HCT116 (cell line): ENCODE measurements around the gene TCF7. TPM values are rescaled to one million over a fixed set of nuclear protein-coding genes. Genes with fewer than 3 reads are reported as not detected.

Source experiments
- ATAC-seq: fragments of 200-7000 bp; cut with Tn5 transposase; 2 replicates; pipeline ENCODE4 v1.9.1; 2020; ENCODE audit warnings: mild to moderate bottlenecking, moderate library complexity
- BruUV-seq: library from RNA; stranded (reverse); fragments of 400-500 nt; replicated peaks from 2 replicates; lab custom pipeline; 2021; lab: Mats Ljungman, UMichigan
- CTCF ChIA-PET: fragments of 300-600 bp; sonication (Branson Sonifier 250); formaldehyde crosslinking; loops from one replicate; lab custom pipeline; 2021; ENCODE audit warnings: antibody characterized with exemption; lab: Charles Lee
- POLR2A ChIA-PET: fragments of 300-600, 350-600 bp; sonication (Branson Sonifier 250); formaldehyde crosslinking; loops from one replicate; lab custom pipeline; 2021; ENCODE audit warnings: antibody characterized with exemption; lab: Charles Lee
- RAD21 ChIA-PET, 2 experiments: fragments of 300-600 bp; sonication (Branson Sonifier 250); formaldehyde crosslinking; loops; one replicate each; lab custom pipeline; 2023; ENCODE audit warnings: low total read pairs in 2 of 2; ENCODE audit not compliant: uncharacterized antibody in 2 of 2, unreplicated experiment in 2 of 2, low non-redundant PET in 1 of 2; lab: Charles Lee
- DNase-seq: peaks from one replicate; pipeline ENCODE4 v3.0.0-alpha.2; 2010; ENCODE audit warnings: low read depth, low spot score
- H2AFZ ChIP-seq: fragments of 200-600 bp; shearing (Covaris generic), sonication (generic); 2 replicates; pipeline ENCODE4 v1.6.1; 2017; ENCODE audit warnings: low read depth, mixed run types, mixed read lengths, antibody characterized with exemption, low read length; ENCODE audit not compliant: poor library complexity, severe bottlenecking
- H3K27ac ChIP-seq: 2 replicates; pipeline ENCODE4 v1.5.1; 2012; ENCODE audit warnings: low read depth, low read length
- H3K27me3 ChIP-seq: fragments of 200-600 bp; sonication (generic); 2 replicates; pipeline ENCODE4 v1.6.1; 2016; ENCODE audit warnings: mixed run types, low read length, mixed read lengths; ENCODE audit not compliant: insufficient read depth
- H3K36me3 ChIP-seq, 2 experiments: fragments of 200-500 bp in 1 of 2; fragments of 200-600 bp in 1 of 2; sonication (Bioruptor generic) in 1 of 2; sonication (generic) in 1 of 2; 2 replicates each; pipeline versions ENCODE4 v1.5.1 to v1.6.1; 2014 to 2016; ENCODE audit warnings: low read length in 2 of 2, inconsistent platforms in 1 of 2, mixed read lengths in 1 of 2, mixed run types in 1 of 2; ENCODE audit not compliant: insufficient read depth in 2 of 2, control insufficient read depth in 1 of 2
- H3K4me1 ChIP-seq, 2 experiments: fragments of 200-600 bp in 1 of 2; sonication (generic) in 1 of 2; 2 replicates each; pipeline versions ENCODE4 v1.5.1 to v1.6.1; 2012 to 2017; ENCODE audit warnings: low read length in 2 of 2, inconsistent platforms in 1 of 2, mild to moderate bottlenecking in 1 of 2, mixed read lengths in 1 of 2, mixed run types in 1 of 2, moderate library complexity in 1 of 2; ENCODE audit not compliant: insufficient read depth in 2 of 2, control insufficient read depth in 1 of 2
- H3K4me2 ChIP-seq: fragments of 200-600 bp; sonication (generic); 2 replicates; pipeline ENCODE4 v1.6.1; 2017; ENCODE audit warnings: mixed run types, low read length, mixed read lengths
- H3K4me3 ChIP-seq, 2 experiments: fragments of 200-600 bp in 1 of 2; sonication (generic) in 1 of 2; replicated peaks in 1 of 2; 2 replicates each; pipeline ENCODE4 v1.5.1; 2011 to 2016; ENCODE audit warnings: low read length in 2 of 2, control low read depth in 1 of 2, low read depth in 1 of 2, mild to moderate bottlenecking in 1 of 2, mixed read lengths in 1 of 2, mixed run types in 1 of 2
- H3K79me2 ChIP-seq: fragments of 200-600 bp; sonication (generic); 2 replicates; pipeline ENCODE4 v1.6.1; 2017; ENCODE audit warnings: mild to moderate bottlenecking, mixed run types, low read length, moderate library complexity, mixed read lengths; ENCODE audit not compliant: insufficient read depth
- H3K9ac ChIP-seq: fragments of 200-600 bp; sonication (generic); 2 replicates; pipeline ENCODE4 v1.6.1; 2016; ENCODE audit warnings: low read length, mixed read lengths
- H3K9me2 ChIP-seq: fragments of 200-600 bp; sonication (generic), shearing (Covaris generic); 2 replicates; pipeline ENCODE4 v1.6.1; 2017; ENCODE audit warnings: mixed run types, mild to moderate bottlenecking, moderate library complexity; ENCODE audit not compliant: insufficient read depth
- H3K9me3 ChIP-seq, 2 experiments: fragments of 200-500 bp in 1 of 2; fragments of 200-600 bp in 1 of 2; sonication (Bioruptor generic) in 1 of 2; sonication (generic) in 1 of 2; 2 replicates each; pipeline ENCODE4 v1.6.1; 2014 to 2017; ENCODE audit warnings: low read length in 2 of 2, mixed read lengths in 2 of 2, inconsistent platforms in 1 of 2, low read depth in 1 of 2, mild to moderate bottlenecking in 1 of 2, mixed run types in 1 of 2, moderate library complexity in 1 of 2; ENCODE audit not compliant: control insufficient read depth in 1 of 2, insufficient read depth in 1 of 2
- H4K20me1 ChIP-seq: fragments of 200-600 bp; sonication (generic), shearing (Covaris generic); 2 replicates; pipeline ENCODE4 v1.6.1; 2017; ENCODE audit warnings: mixed run types, mild to moderate bottlenecking, moderate library complexity; ENCODE audit not compliant: insufficient read depth
- ATF3 ChIP-seq: IDR thresholded peaks from 2 replicates; pipeline ENCODE4 v1.6.1; 2012
- CBX3 ChIP-seq: IDR thresholded peaks from 2 replicates; pipeline ENCODE4 v1.6.1; 2012; ENCODE audit warnings: low read depth
- CEBPB ChIP-seq: IDR thresholded peaks from 2 replicates; pipeline ENCODE4 v1.6.1; 2012; ENCODE audit warnings: low read depth
- EGR1 ChIP-seq: IDR thresholded peaks from 2 replicates; pipeline ENCODE4 v1.6.1; 2012; ENCODE audit warnings: low read depth
- ELF1 ChIP-seq: IDR thresholded peaks from 2 replicates; pipeline ENCODE4 v1.6.1; 2012; ENCODE audit warnings: low read depth, borderline replicate concordance
- FOSL1 ChIP-seq: IDR thresholded peaks from 2 replicates; pipeline ENCODE4 v1.6.1; 2012; ENCODE audit warnings: low read depth
- MAX ChIP-seq: IDR thresholded peaks from 2 replicates; pipeline ENCODE4 v1.6.1; 2012
- POLR2AphosphoS5 ChIP-seq: IDR thresholded peaks from 2 replicates; pipeline ENCODE4 v1.6.1; 2011; ENCODE audit warnings: mild to moderate bottlenecking, low read depth, low read length, moderate library complexity
- RAD21 ChIP-seq: IDR thresholded peaks from 2 replicates; pipeline ENCODE4 v1.6.1; 2012; ENCODE audit warnings: low read depth, mild to moderate bottlenecking
- REST ChIP-seq: IDR thresholded peaks from 2 replicates; pipeline ENCODE4 v1.6.1; 2012; ENCODE audit warnings: low read depth
- SIN3A ChIP-seq: IDR thresholded peaks from 2 replicates; pipeline ENCODE4 v1.6.1; 2012; ENCODE audit warnings: low read depth
- SP1 ChIP-seq: IDR thresholded peaks from 2 replicates; pipeline ENCODE4 v1.6.1; 2012; ENCODE audit warnings: low read depth
- SRF ChIP-seq: IDR thresholded peaks from 2 replicates; pipeline ENCODE4 v1.6.1; 2012; ENCODE audit warnings: low read depth
- TCF7L2 ChIP-seq: IDR thresholded peaks from 2 replicates; pipeline ENCODE4 v1.7.0; 2011; ENCODE audit warnings: borderline replicate concordance, inconsistent platforms; ENCODE audit not compliant: insufficient read depth, insufficient read length; ENCODE audit errors: extremely low read depth
- YY1 ChIP-seq: IDR thresholded peaks from 2 replicates; pipeline ENCODE4 v1.6.1; 2011; ENCODE audit warnings: low read length, low read depth, moderate library complexity, mild to moderate bottlenecking; ENCODE audit not compliant: insufficient replicate concordance; ENCODE audit errors: extremely low read depth
- ZNF274 ChIP-seq: fragments of 200-500 bp; sonication (Bioruptor generic); IDR thresholded peaks from 2 replicates; pipeline ENCODE4 v1.6.1; 2014; ENCODE audit warnings: mild to moderate bottlenecking, low read depth, low read length, inconsistent platforms
- intact Hi-C: fragments of 100-400 bp; cut with micrococcal nuclease; formaldehyde crosslinking; loops from 2 replicates; pipeline ENCODE4 v1.10.0; 2022
- total RNA-seq: library from RNA; stranded (reverse); gene quantifications from one replicate; pipeline ENCODE4 v1.2.1, GENCODE V29; 2021; ENCODE audit not compliant: unreplicated experiment
- TF ChIP-seq, protein P1 (sequence below), 3 experiments: fragments of 200-600 bp in 1 of 3; sonication (generic) in 1 of 3; IDR thresholded peaks in 2 of 3; conservative IDR thresholded peaks in 1 of 3; 2 replicates each; pipeline ENCODE4 v1.5.1; 2012 to 2017; ENCODE audit warnings: low read depth in 2 of 3, low read length in 2 of 3, antibody characterized with exemption in 1 of 3, borderline replicate concordance in 1 of 3, control low read depth in 1 of 3, mild to moderate bottlenecking in 1 of 3, mixed read lengths in 1 of 3, mixed run types in 1 of 3, moderate library complexity in 1 of 3; ENCODE audit not compliant: insufficient read depth in 1 of 3

TCF7 gene
- total RNA-seq, 1 experiment from 2014 or later = 17.8 TPM

- no TSS peak for BruUV-seq
- TF ChIP-seq POLR2AphosphoS5 (no peak; the same call in 1 of the 2 replicates), SRF (no peak), SP1 (no peak), SIN3A (no peak), ATF3 (no peak), MAX (no peak), TCF7L2 (no peak), RAD21 (no peak), YY1 (no peak), CEBPB (no peak), REST (no peak), EGR1 (no peak), ELF1 (no peak), CBX3 (no peak), FOSL1 (no peak), ZNF274 (no peak)
- TF ChIP-seq, protein P1, sequence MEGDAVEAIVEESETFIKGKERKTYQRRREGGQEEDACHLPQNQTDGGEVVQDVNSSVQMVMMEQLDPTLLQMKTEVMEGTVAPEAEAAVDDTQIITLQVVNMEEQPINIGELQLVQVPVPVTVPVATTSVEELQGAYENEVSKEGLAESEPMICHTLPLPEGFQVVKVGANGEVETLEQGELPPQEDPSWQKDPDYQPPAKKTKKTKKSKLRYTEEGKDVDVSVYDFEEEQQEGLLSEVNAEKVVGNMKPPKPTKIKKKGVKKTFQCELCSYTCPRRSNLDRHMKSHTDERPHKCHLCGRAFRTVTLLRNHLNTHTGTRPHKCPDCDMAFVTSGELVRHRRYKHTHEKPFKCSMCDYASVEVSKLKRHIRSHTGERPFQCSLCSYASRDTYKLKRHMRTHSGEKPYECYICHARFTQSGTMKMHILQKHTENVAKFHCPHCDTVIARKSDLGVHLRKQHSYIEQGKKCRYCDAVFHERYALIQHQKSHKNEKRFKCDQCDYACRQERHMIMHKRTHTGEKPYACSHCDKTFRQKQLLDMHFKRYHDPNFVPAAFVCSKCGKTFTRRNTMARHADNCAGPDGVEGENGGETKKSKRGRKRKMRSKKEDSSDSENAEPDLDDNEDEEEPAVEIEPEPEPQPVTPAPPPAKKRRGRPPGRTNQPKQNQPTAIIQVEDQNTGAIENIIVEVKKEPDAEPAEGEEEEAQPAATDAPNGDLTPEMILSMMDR (IDR thresholded peaks at IDR 0.05 in 2 of 3, conservative IDR thresholded peaks at IDR 0.05 in 1 of 3; ENCODE audit: borderline replicate concordance in 1 of 3, insufficient read depth in 1 of 3, low read depth in 2 of 3, low read length in 2 of 3) = no peak
- Histone ChIP-seq H3K9ac (no peak overlapping the region), H3K36me3 (peaks cover 20 to 49% of the 10 kb centered on the region in 2 experiments; a peak in 3 of 4 replicates), H3K27ac (no peak overlapping the region), H3K4me2 (no peak overlapping the region), H2AFZ (no peak overlapping the region), H4K20me1 (peaks cover 6% of the 10 kb centered on the region), H3K27me3 (no peaks in the 10 kb centered on the region), H3K4me1 (peaks cover 0 to 14% of the 10 kb centered on the region in 2 experiments; a peak in 1 of 4 replicates), H3K9me3 (no peaks in the 10 kb centered on the region), H3K79me2 (peaks cover 34% of the 10 kb centered on the region; the same call in 1 of the 2 replicates), H3K4me3 (no peak overlapping the region), H3K9me2 (no peaks in the 10 kb centered on the region)
- RAD21 ChIA-PET = no interaction called here
- ATAC-seq (no peak), DNase-seq (no peak)
- CTCF ChIA-PET = interaction anchor here (1.4 to 6.8 kb wide), 3 partner anchors 19 to 118 kb away, joined by 3 to 91 read pairs (median 5); no protein-coding TSS in a partner anchor
- intact Hi-C loops = no loop called here
- POLR2A ChIA-PET = no interaction called here
Measured at GRCh38 chr5:134143944-134144941, 29.8 kb downstream of the TCF7 start.
